GM03348 (cell line): Measurements from ENCODE around the gene PRAMEF15.
"Not testable (repeated sequence)": the region's sequence is repeated elsewhere in the genome, so short reads cannot be mapped to it uniquely, and the experiment has no call there.

Source experiments
- DNase-seq: peaks from one replicate; pipeline ENCODE4 v3.0.0; 2012; ENCODE audit warnings: low spot score

PRAMEF15 gene

GRCh38 chr1:13315281-13315680 lies at the start of gene PRAMEF15:
PRAMEF15 (plus strand) TSS chr1:13315581; CDS start chr1:13318408, 2,827 bp downstream.
- DNase-seq: not testable (repeated sequence)

GRCh38 chr1:13277016-13277415 lies 38.4 kb upstream of the PRAMEF15 start:
- DNase-seq: not testable (repeated sequence)

DNA sequence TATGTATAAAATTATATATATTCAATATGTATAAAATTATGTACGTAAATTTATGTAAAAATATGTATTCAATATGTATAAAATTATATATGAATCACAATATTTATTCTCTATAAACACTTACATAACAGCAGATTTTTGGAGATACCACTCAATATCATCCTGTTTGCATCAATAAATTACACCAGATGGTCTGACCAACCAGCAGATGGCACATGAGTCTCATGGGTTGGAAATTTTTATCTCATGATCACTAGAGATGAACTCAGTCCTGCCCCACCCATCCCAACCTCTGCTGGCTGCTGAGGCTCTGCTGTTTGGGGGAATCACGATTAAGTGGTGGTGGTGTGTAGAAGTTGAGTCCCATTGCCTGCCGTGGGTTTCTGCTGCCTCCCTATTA lies 35.8 kb upstream of the PRAMEF15 start:
- DNase-seq: not testable (repeated sequence)

DNA sequence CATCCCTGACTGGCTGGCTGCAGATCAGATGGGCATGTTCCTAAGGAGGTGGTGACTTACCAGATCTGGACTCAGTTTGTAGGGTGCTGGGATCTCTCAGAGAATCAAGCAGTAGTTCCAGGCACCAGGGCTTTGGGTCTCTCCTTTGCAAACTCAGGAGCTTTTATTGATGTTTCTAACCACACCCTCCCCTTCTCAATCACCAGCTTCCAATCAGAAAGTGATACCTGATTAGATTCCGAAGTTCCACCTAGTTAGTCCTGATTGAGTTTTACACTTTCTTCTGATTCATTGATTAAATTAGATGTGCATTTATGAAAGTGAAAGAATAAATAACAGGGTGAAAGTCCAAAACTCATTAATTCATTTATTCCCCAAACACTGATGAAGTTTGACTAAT lies 30.3 kb upstream of the PRAMEF15 start, which contains the start of gene PRAMEF8:
Gene PRAMEF8, minus strand, starts transcription at position 101 of the 400 bp plus-strand sequence. CDS start 1,046 bp downstream, outside the sequence.
- DNase-seq: not testable (repeated sequence)

GRCh38 chr1:13289030-13289429 lies 26.4 kb upstream of the PRAMEF15 start:
- not testable (repeated sequence) for DNase-seq

GRCh38 chr1:13297216-13297931 lies 18.0 kb upstream of the PRAMEF15 start:
- not testable (repeated sequence) for DNase-seq

DNA sequence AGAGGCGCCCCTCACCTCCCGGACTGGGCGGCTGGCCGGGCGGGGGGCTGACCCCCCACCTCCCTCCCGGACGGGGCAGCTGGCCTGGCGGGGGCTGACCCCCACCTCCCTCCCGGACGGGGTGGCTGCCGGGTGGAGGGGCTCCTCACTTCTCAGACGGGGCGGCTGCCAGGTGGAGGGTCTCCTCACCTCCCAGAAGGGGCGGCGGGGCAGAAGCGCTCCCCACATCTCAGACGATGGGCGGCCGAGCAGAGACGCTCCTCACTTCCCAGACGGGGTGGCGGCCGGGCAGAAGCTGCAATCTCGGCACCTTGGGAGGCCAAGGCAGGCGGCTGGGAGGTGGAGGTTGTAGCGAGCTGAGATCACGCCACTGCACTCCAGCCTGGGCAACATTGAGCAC lies 16.7 kb upstream of the PRAMEF15 start:
- not testable (repeated sequence) for DNase-seq

- not testable (repeated sequence) for DNase-seq
Measured at GRCh38 chr1:13302197-13302596, 13.2 kb upstream of the PRAMEF15 start.

DNA sequence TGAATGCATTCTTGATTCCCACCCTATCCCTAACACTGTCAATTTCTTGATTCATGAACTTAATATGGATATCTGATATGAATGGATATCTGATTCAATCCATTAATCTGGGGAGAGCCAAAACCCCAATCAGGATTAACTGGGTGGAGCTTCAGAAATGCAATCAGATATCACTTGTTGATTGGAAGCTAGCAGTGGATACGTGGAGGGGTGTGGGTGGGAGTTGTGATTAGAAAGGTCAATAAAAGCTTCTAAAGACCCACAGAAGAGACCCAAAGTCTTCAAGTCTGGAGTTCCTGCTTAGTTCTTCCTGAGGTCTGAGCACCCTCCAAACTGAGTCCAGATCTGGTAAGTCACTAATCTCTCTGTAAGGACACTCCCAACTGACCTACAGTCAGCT lies 12.1 kb upstream of the PRAMEF15 start, which contains the start of gene PRAMEF33:
Gene PRAMEF33, plus strand, starts transcription at position 301 of the 400 bp plus-strand sequence. CDS start 2,416 bp downstream, outside the sequence.
- DNase-seq: not testable (repeated sequence)

DNA sequence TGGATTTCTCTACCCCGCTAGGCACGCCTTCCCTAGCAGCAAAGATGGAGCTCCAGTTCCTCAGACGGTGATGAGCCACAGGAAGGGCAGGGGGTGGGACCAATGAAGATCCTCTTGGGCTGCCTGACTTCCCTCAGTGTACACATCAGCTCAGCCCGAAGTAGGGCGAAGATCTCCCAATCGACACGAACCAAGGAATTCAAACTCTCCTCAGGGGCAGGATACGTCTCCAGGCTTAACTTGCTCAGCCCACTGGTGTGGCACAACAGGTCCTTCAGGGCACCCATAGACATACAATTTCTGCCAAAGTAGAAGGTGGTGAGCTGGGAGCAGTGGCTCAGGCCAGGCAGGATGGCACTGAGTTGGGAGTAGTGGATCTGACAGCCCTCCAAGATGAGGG lies 27.1 kb downstream of the PRAMEF15 start:
- DNase-seq: not testable (repeated sequence)

DNA sequence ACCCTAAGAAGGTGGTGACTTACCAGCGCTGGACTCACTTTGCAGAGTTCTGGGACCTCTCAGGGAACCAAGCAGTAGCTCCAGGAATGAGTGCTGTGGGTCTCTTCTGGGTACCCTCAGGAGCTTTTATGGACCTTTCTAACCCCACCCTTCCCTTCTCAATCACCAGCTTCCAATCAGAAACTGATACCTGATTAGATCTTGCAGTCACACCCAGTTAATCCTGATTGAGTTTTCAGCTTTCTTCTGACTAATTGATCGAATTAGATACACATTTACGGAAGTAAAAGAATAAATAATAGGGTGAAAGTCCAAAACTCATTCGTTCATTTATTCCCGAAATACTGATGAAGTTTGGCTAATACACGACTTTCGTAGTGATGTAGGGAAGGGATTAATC lies 31.7 kb downstream of the PRAMEF15 start, which contains the start of gene PRAMEF14:
Gene PRAMEF14, minus strand, starts transcription at position 101 of the 400 bp plus-strand sequence. CDS start 1,820 bp downstream, outside the sequence.
- not testable (repeated sequence) for DNase-seq

GRCh38 chr1:13353476-13353875 lies 38.1 kb downstream of the PRAMEF15 start:
- not testable (repeated sequence) for DNase-seq

DNA sequence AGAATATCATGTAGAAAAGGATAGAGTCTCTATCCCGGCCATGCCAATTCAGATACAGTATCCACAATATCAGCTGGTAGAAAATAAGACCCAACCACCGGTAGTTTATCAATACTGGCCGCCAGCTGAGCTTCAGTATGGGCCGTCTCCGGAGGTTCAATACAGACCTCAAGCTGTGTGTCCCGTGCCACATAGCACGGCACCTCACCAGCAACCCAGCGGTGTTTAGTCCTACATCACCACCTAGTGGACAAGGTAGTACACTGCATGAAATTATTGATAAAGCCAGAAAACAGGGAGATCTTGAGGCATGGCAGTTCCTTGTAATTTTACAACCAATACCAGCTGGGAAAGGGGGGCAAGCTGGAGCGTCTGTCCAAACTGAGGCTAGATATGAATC lies 39.1 kb downstream of the PRAMEF15 start:
- DNase-seq: not testable (repeated sequence)

DNA sequence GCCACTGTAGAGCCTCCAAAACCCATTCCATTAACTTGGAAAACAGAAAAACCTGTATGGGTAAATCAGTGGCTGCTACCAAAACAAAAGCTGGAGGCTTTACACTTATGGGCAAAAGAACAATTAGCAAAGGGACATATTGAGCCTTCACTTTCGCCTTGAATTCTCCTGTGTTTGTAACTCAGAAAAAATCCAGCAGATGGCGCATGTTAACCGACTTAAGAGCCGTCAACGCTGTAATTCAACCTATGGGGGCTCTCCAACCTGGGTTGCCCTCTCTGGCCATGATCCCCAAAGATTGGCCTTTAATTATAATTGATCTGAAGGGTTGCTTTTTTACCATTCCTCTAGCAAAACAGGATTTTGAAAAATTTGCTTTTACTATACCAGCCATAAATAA lies 41.4 kb downstream of the PRAMEF15 start:
- peak; percentile 32 for DNase-seq

GRCh38 chr1:13362364-13362763 lies 47.0 kb downstream of the PRAMEF15 start:
- DNase-seq: not testable (repeated sequence)

DNA sequence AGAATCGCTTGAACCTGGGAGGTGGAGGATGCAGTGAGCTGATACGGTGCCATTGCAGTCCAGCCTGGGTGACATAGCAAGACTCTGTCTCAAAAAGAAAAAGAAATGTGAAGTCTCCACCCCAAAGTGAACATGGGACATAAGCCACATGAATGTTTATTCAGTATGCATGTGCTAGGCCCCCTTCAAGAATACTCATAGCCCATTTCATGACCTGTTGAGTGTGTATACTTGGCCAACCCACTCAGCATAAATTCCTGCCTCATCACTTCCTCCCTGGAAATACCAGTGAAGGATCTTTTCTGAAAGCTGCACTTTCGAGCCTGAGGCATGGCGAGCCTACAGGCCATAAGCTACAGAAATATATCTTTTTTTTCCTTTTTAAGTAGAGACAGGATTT lies 49.5 kb downstream of the PRAMEF15 start:
- DNase-seq: not testable (repeated sequence)

- not testable (repeated sequence) for DNase-seq
Measured at GRCh38 chr1:13366536-13366935, 51.2 kb downstream of the PRAMEF15 start.

- not testable (repeated sequence) for DNase-seq
Measured at GRCh38 chr1:13368544-13368943, 53.2 kb downstream of the PRAMEF15 start.
